GM19351 (cell line): Measurements from ENCODE around the gene ADD2.

Source experiments
- ATAC-seq: cut with Tn5 transposase; IDR thresholded peaks from one replicate; pipeline ENCODE4 v1.9.1; 2021; ENCODE audit warnings: mild to moderate bottlenecking, moderate library complexity; ENCODE audit not compliant: unreplicated experiment

The ADD2 gene

GRCh38 chr2:70724366-70724765 lies 43.6 kb downstream of the ADD2 start:
- ATAC-seq, result no peak

GRCh38 chr2:70723286-70723885 lies 44.6 kb downstream of the ADD2 start:
- no peak for ATAC-seq

GRCh38 chr2:70720124-70720523 lies 47.9 kb downstream of the ADD2 start:
- ATAC-seq, result no peak

- no peak for ATAC-seq
These were observed 48.8 kb downstream of the ADD2 start for GRCh38 chr2:70719231-70719630.

GRCh38 chr2:70718736-70719135 lies 49.3 kb downstream of the ADD2 start:
- no peak for ATAC-seq

- ATAC-seq, result no peak
These were observed 49.8 kb downstream of the ADD2 start for GRCh38 chr2:70718241-70718640.

GRCh38 chr2:70717431-70718038 lies 50.5 kb downstream of the ADD2 start:
- no peak for ATAC-seq

GRCh38 chr2:70716951-70717350 lies 51.0 kb downstream of the ADD2 start:
- no peak for ATAC-seq

GRCh38 chr2:70716131-70716743 lies 51.8 kb downstream of the ADD2 start:
- no peak for ATAC-seq

GRCh38 chr2:70715071-70715985 lies 52.7 kb downstream of the ADD2 start:
- ATAC-seq, result no peak

- no peak for ATAC-seq
These were observed 53.7 kb downstream of the ADD2 start for GRCh38 chr2:70714141-70714905.

GRCh38 chr2:70712916-70713315 lies 55.1 kb downstream of the ADD2 start:
- ATAC-seq, result no peak

GRCh38 chr2:70711191-70711590 lies 56.8 kb downstream of the ADD2 start:
- ATAC-seq, result no peak

GRCh38 chr2:70710038-70710690 lies 57.8 kb downstream of the ADD2 start:
- no peak for ATAC-seq

GRCh38 chr2:70709275-70710037 lies 58.5 kb downstream of the ADD2 start:
- ATAC-seq, result no peak

- ATAC-seq, result no peak
These were observed 59.4 kb downstream of the ADD2 start for GRCh38 chr2:70708376-70709199.

- ATAC-seq, result no peak
These were observed 60.3 kb downstream of the ADD2 start for GRCh38 chr2:70707706-70708105.

GRCh38 chr2:70706026-70706795 lies 61.8 kb downstream of the ADD2 start:
- ATAC-seq, result no peak
